ENCODE data around the gene SGTA. TPM values are rescaled to one million over a fixed set of nuclear protein-coding genes. Genes with fewer than 3 reads are reported as not detected.

SGTA gene
- total and polyA plus RNA-seq, 5 donors, result 53.6 to 86.5 (median 69.6) TPM

DNA sequence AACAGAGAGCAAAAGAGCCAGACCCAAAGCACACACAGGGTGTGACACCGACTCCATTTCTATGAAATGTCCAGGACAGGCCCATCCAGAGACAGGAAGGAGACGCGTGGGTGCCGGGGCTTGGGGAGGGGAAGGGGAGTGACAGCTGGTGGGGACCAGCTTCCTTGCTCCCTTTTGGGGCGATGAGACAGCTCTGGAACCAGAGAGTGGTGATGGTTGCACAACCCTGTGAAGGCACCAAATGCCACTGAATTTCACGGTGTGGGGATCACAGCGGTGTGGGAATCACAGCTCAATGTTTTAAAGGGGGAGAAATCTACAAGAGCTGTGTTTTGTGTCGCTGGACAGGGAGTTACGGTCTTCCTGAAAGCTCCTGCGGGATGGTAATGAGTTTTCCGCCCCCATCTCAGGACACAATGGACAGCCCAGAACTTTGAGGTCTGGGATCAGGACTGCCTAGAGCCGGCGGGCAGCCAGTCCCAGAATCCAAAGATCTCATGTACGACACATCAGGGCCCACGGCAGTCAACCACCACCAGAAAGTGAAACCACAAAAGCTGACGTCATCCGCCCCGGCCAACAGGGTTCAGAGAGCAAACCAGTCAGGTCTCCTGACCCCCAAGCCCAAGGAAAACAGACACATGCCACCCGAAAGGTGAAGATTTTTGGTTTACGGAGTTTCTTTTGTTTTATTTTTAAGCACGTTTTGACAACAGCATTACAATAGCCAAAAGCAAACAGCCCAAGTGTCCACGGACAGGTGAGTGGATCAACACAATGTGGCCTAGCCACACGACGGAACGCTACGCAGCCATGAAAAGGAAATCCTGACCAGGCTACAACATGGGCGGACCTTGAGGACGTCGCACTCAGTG is 7.3 kb downstream of the SGTA start:
- ATAC-seq (peak; percentile 26 to 78), DNase-seq (peak; percentile 60 to 87 (median 85))
- H3K27me3 ChIP-seq (ENCODE audit: control insufficient read depth, insufficient read depth), result no peaks in the 10 kb centered on the region
- intact Hi-C loops (cut with DNase I), result no loop called here
- peak overlapping the region; percentile 0 for H3K4me3 ChIP-seq (ENCODE audit: low read length)
- H3K4me1 ChIP-seq (ENCODE audit: control insufficient read depth, insufficient read depth, low read length), result peaks cover 12% of the 10 kb centered on the region
- WGBS, result 58% methylated on average over 29 of the region's 29 CpGs
- H3K9me3 ChIP-seq (ENCODE audit: control insufficient read depth, low read length), result no peaks in the 10 kb centered on the region
- peak overlapping the region; percentile 85 for H3K27ac ChIP-seq (ENCODE audit: low read length)

DNA sequence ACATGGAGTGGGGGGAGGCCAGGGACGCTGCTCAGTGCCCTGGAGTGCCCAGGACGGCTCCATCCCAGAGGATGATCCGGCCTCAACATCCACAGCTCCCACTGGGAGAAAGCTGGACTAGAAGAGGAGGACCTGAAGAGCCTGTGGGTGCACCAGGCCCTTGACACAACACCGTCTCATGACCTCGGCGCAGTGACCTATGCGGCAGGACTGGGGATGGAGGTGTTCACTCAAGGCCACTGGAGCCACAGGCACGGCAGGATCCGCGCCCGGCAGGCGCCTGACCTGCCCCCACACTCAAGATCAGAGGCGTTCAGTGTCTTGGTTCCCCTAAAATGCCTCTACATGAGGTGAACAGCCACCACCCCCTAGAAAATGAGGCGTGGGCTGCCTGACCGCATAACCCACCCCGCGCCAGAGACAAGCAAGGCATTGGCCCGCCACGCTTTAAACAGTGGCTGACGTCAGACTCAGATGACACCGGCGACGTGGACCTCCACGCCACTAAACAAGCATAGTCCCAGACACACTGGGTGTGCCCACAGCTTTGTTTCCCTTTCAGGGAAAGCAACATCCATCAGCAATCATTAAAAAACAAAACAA is 8.0 kb downstream of the SGTA start:
- Histone ChIP-seq H3K27me3 (ENCODE audit: control insufficient read depth, insufficient read depth) (no peaks in the 10 kb centered on the region), H3K4me1 (ENCODE audit: control insufficient read depth, insufficient read depth, low read length) (peaks cover 15% of the 10 kb centered on the region), H3K27ac (ENCODE audit: low read length) (peak overlapping the region; percentile 85), H3K4me3 (ENCODE audit: low read length) (peak overlapping the region; percentile 0), H3K9me3 (ENCODE audit: control insufficient read depth, low read length) (no peaks in the 10 kb centered on the region)
- WGBS, result 65% methylated on average over 24 of the region's 24 CpGs
- peak in 2 of 3 donors; percentile 44 to 63 for DNase-seq
- ATAC-seq, result no peak
- intact Hi-C loops (cut with DNase I), result no loop called here

GRCh38 chr19:2774083-2774679 is 8.9 kb downstream of the SGTA start:
- DNase-seq (peak in 1 of 3 donors; percentile 61), ATAC-seq (peak in 1 of 2 donors; percentile 22)
- intact Hi-C loops (cut with DNase I), result no loop called here
- H3K27me3 ChIP-seq (ENCODE audit: control insufficient read depth, insufficient read depth), result no peaks in the 10 kb centered on the region
- 75% methylated on average over 32 of the region's 32 CpGs for WGBS
- no peak overlapping the region for H3K4me3 ChIP-seq (ENCODE audit: low read length)
- H3K27ac ChIP-seq (ENCODE audit: low read length), result peak overlapping the region; percentile 26
- peaks cover 16% of the 10 kb centered on the region for H3K4me1 ChIP-seq (ENCODE audit: control insufficient read depth, insufficient read depth, low read length)
- H3K9me3 ChIP-seq (ENCODE audit: control insufficient read depth, low read length), result no peaks in the 10 kb centered on the region

DNA sequence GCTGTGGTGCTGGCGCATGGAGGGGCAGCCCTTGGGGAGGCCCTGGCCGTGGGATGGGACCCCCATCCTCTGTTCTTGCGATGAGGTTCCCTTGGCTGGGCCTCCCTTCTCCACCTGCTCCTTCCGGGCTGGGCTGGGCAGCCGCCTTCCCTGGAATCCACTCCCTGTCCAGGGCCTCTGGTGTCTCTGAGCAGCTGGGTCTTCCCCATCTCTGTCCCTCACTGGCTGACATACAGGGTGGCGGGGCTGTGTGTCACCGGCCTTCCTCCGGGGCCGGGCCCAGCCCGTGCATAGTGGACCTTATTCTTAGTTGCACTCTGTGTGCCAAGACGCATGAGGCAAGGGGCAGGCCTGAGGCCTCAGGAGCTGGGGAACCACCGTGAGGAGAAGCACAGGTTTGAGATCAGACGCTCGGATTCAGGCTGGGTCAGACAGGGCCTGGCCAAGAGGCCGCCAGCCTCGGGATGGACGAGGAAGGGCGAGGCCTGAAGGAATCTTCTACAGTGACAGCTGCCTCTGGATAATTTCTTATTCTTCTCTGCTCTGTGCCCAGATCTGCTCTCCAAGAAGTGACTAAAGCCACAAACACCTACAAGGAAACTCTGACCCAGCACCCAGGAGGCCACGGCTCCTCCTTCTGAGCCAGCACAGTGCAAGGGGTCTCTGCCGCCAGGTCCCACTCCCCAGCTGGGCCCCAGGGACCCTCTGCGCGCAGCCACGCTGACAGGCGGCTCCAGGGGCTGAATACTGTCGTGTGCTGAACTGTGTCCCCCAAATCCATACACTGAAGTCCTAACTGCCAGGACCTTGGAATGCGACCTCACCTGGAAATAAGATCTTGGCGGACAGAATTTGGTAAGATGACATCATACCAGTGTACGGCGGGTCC is 11.0 kb downstream of the SGTA start:
- no peak for ATAC-seq
- WGBS, result 69% methylated on average over 29 of the region's 29 CpGs

GRCh38 chr19:2770055-2771013 is 12.7 kb downstream of the SGTA start:
- 44% methylated on average over 40 of the region's 40 CpGs for WGBS
- DNase-seq (peak; percentile 63 to 80 (median 80)), ATAC-seq (peak; percentile 75 to 76)
- H3K4me3 ChIP-seq (ENCODE audit: low read length), result no peak overlapping the region
- H3K27ac ChIP-seq (ENCODE audit: low read length), result peak overlapping the region; percentile 45
- intact Hi-C loops (cut with DNase I), result no loop called here
- no peaks in the 10 kb centered on the region for H3K27me3 ChIP-seq (ENCODE audit: control insufficient read depth, insufficient read depth)
- H3K9me3 ChIP-seq (ENCODE audit: control insufficient read depth, low read length), result no peaks in the 10 kb centered on the region
- peaks cover 17% of the 10 kb centered on the region for H3K4me1 ChIP-seq (ENCODE audit: control insufficient read depth, insufficient read depth, low read length)

More for the DNA sequence above, 11.0 kb downstream of the SGTA start:
- Histone ChIP-seq H3K27ac (ENCODE audit: low read length) (peak overlapping the region; percentile 26), H3K4me3 (ENCODE audit: low read length) (no peak overlapping the region), H3K27me3 (ENCODE audit: control insufficient read depth, insufficient read depth) (no peaks in the 10 kb centered on the region), H3K4me1 (ENCODE audit: control insufficient read depth, insufficient read depth, low read length) (peaks cover 17% of the 10 kb centered on the region), H3K9me3 (ENCODE audit: control insufficient read depth, low read length) (no peaks in the 10 kb centered on the region)
- intact Hi-C loops (cut with DNase I), result no loop called here
- peak in 1 of 3 donors; percentile 55 for DNase-seq

- intact Hi-C loops (cut with DNase I), result no loop called here
These were observed 13.9 kb downstream of the SGTA start for GRCh38 chr19:2769218-2769617.

DNA sequence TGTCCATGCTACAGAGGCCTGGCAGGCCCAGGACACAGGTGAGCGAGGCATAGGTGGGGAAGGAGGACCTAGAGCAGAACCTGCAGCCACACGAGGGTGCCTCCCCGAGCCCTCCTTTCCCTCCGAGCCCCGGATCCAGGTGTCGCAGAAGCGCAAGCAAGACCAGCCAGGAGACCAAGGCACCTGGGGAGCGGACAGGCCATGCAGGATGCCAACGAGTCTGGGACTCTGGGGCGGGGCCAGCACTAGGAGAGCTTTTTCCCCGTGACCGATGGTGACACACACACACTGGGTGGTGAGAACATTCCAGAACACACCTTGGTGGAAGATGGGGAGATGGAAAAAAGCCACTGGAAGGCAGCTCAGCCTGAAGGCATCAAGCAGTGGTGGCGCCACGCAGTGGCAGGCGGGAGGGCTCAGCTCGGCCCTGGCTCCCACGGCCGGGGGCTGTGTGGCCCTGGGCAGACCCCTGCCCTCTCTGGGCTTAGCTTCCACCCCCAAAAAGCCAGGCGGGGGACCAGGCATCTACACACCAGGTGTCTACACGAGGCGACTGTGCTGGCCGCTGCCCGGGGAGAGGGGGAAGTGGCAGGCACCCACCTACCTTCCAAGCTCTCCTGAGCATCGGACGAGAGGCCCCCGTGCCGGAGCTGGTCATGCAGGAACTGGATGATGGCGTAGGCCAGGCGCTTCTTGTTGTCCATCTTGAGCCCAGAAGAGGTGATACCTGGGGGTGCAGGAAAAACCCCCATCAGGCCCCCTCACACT is 14.5 kb downstream of the SGTA start:
- 93% methylated on average over 29 of the region's 29 CpGs for WGBS
- DNase-seq (peak in 1 of 3 donors; percentile 48), ATAC-seq (peak in 1 of 2 donors; percentile 3)
- no peaks in the 10 kb centered on the region for H3K9me3 ChIP-seq (ENCODE audit: control insufficient read depth, low read length)
- H3K4me3 ChIP-seq (ENCODE audit: low read length), result no peak overlapping the region
- H3K27ac ChIP-seq (ENCODE audit: low read length), result no peak overlapping the region
- no peaks in the 10 kb centered on the region for H3K27me3 ChIP-seq (ENCODE audit: control insufficient read depth, insufficient read depth)
- H3K4me1 ChIP-seq (ENCODE audit: control insufficient read depth, insufficient read depth, low read length), result peaks cover 7% of the 10 kb centered on the region
- intact Hi-C loops (cut with DNase I), result no loop called here

More at GRCh38 chr19:2769218-2769617, 13.9 kb downstream of the SGTA start:
- 90% methylated on average over 8 of the region's 8 CpGs for WGBS
- Histone ChIP-seq H3K27me3 (ENCODE audit: control insufficient read depth, insufficient read depth) (no peaks in the 10 kb centered on the region), H3K27ac (ENCODE audit: low read length) (no peak overlapping the region), H3K9me3 (ENCODE audit: control insufficient read depth, low read length) (no peaks in the 10 kb centered on the region), H3K4me1 (ENCODE audit: control insufficient read depth, insufficient read depth, low read length) (peaks cover 11% of the 10 kb centered on the region), H3K4me3 (ENCODE audit: low read length) (no peak overlapping the region)
- no peak for DNase-seq
- ATAC-seq, result peak in 1 of 2 donors; percentile 2

DNA sequence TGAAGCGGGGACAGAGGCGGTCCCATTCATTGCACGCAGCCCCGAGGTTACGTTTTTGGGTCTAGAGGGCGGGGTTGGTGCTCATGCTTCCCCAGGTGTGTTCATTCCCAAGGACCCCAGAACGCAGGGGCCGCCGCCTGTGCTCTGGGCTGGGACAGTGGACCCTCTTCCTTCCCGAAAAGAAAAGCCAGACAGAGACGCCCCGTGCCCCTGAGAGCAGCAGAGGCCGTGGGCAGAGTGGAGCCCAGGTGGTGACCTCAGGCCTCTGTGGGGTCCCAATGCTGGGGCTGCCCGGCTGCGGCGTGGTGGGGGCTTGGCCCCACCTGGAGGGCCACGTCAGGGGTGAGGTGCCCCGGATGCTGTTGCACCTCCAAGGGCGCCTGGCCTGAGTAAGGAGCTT is 15.4 kb downstream of the SGTA start:
- no peak overlapping the region for H3K4me3 ChIP-seq (ENCODE audit: low read length)
- H3K27me3 ChIP-seq (ENCODE audit: control insufficient read depth, insufficient read depth), result no peaks in the 10 kb centered on the region
- 94% methylated on average over 19 of the region's 19 CpGs for WGBS
- H3K9me3 ChIP-seq (ENCODE audit: control insufficient read depth, low read length), result no peaks in the 10 kb centered on the region
- ATAC-seq (no peak), DNase-seq (peak in 1 of 3 donors; percentile 57)
- intact Hi-C loops (cut with DNase I), result no loop called here
- H3K4me1 ChIP-seq (ENCODE audit: control insufficient read depth, insufficient read depth, low read length), result peaks cover 7% of the 10 kb centered on the region
- no peak overlapping the region for H3K27ac ChIP-seq (ENCODE audit: low read length)

GRCh38 chr19:2766594-2767372 is 16.3 kb downstream of the SGTA start:
- WGBS, result 95% methylated on average over 35 of the region's 35 CpGs
- intact Hi-C loops (cut with DNase I), result no loop called here
- no peak overlapping the region for H3K4me3 ChIP-seq (ENCODE audit: low read length)
- no peak overlapping the region for H3K27ac ChIP-seq (ENCODE audit: low read length)
- peaks cover 7% of the 10 kb centered on the region for H3K4me1 ChIP-seq (ENCODE audit: control insufficient read depth, insufficient read depth, low read length)
- no peak for DNase-seq
- ATAC-seq, result no peak
- H3K27me3 ChIP-seq (ENCODE audit: control insufficient read depth, insufficient read depth), result no peaks in the 10 kb centered on the region
- no peaks in the 10 kb centered on the region for H3K9me3 ChIP-seq (ENCODE audit: control insufficient read depth, low read length)
